Fibroblast of lung (primary cell): ENCODE measurements around the gene PLSCR2.

ENCODE experiments used
- EZH2 ChIP-seq: IDR thresholded peaks from 2 replicates; pipeline ENCODE4 v1.5.1; 2012; ENCODE audit warnings: low read length, control low read depth, mild to moderate bottlenecking; ENCODE audit errors: missing control alignments
- TF ChIP-seq, protein P1 (sequence below), 2 donors: IDR thresholded peaks in 1 of 2; conservative IDR thresholded peaks in 1 of 2; 1 replicate in 1 of 2; 2 replicates in 1 of 2; pipeline ENCODE4 v1.5.1; 2011 to 2012; ENCODE audit warnings: low read length in 2 of 2, control low read depth in 1 of 2, inconsistent platforms in 1 of 2, low read depth in 1 of 2, mild to moderate bottlenecking in 1 of 2

- TF ChIP-seq, protein P1, sequence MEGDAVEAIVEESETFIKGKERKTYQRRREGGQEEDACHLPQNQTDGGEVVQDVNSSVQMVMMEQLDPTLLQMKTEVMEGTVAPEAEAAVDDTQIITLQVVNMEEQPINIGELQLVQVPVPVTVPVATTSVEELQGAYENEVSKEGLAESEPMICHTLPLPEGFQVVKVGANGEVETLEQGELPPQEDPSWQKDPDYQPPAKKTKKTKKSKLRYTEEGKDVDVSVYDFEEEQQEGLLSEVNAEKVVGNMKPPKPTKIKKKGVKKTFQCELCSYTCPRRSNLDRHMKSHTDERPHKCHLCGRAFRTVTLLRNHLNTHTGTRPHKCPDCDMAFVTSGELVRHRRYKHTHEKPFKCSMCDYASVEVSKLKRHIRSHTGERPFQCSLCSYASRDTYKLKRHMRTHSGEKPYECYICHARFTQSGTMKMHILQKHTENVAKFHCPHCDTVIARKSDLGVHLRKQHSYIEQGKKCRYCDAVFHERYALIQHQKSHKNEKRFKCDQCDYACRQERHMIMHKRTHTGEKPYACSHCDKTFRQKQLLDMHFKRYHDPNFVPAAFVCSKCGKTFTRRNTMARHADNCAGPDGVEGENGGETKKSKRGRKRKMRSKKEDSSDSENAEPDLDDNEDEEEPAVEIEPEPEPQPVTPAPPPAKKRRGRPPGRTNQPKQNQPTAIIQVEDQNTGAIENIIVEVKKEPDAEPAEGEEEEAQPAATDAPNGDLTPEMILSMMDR (conservative IDR thresholded peaks at IDR 0.05 in 1 of 2, IDR thresholded peaks at IDR 0.05 in 1 of 2; ENCODE audit: low read depth in 1 of 2, low read length in 2 of 2), result no peak
- TF ChIP-seq EZH2, result no peak
Measured at GRCh38 chr3:146390006-146390772, 79.2 kb downstream of the PLSCR2 start.
